A204.1 (cell line): ENCODE results near the gene EPB41L4A.
"Not testable (repeated sequence)": the region's sequence is repeated elsewhere in the genome, so short reads cannot be mapped to it uniquely, and the experiment has no call there.

ENCODE experiments used
- FAIRE-seq: peaks from 2 replicates; lab custom pipeline; 2012; peaks lifted over from hg19 to GRCh38; lab: Jason Lieb, UNC

The EPB41L4A gene, protein sequence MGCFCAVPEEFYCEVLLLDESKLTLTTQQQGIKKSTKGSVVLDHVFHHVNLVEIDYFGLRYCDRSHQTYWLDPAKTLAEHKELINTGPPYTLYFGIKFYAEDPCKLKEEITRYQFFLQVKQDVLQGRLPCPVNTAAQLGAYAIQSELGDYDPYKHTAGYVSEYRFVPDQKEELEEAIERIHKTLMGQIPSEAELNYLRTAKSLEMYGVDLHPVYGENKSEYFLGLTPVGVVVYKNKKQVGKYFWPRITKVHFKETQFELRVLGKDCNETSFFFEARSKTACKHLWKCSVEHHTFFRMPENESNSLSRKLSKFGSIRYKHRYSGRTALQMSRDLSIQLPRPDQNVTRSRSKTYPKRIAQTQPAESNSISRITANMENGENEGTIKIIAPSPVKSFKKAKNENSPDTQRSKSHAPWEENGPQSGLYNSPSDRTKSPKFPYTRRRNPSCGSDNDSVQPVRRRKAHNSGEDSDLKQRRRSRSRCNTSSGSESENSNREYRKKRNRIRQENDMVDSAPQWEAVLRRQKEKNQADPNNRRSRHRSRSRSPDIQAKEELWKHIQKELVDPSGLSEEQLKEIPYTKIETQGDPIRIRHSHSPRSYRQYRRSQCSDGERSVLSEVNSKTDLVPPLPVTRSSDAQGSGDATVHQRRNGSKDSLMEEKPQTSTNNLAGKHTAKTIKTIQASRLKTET

DNA sequence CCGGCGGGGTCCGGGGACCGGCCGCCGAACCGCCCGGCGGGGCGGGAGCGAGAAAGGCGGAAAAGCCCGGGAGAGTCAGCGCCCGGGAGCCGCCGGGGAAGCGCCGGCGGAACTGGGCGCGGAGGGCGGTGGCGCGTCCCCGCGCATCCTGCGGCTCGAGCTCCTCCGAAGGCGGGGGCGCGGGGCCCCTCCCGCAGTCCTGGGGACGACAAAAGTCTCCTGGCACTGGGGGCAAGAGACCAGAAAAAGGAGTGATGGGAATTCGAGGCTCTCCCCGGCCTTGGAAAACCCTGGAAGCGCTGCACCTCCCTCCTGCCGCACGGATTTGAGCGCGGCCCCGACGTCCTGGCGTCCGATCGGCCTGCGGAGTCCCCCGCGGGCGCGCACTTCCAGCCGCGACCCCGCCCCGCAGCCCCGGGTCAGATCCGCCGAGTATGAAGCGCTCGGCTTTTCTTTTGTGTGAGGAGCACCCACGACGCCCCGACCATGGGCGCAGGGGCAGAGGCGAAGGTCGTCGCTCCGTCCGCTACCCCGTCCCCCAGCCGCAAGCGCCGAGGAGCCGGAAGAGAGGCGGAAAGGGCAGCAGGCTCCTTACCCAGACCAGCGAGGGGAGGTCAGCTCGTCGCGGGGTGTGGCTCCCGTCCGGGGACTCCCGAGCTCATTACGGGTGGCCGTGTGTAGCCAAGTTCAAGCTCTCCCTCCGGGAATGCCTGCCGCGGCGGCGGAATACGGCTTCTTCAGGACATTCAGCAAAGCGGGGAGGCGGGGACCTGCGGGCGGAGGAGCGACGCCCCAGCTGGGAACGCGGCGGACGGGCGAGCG is at the start of gene EPB41L4A:
Gene EPB41L4A, minus strand, starts transcription at position 114 of the 822 bp plus-strand sequence. CDS start 238 bp downstream, outside the sequence.
- FAIRE-seq = no peak

DNA sequence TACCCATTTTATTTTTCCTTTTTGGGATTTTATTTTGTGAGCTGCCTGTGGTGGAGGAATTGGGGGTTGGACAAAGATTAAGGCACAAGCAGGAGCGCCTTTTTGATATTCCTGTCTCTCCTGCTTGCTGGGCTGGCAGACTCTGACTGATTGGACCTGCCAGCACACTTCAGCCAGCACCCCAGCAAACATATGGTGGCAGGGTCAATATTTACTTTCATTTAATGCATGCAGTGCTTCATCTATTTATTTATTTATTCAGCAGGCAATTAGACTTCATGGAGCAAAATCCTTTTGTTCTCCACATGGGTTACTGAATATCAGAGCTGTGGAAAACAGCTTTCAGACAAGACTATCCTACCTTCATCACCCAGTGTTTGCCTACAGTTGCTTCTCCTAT is 48.4 kb upstream of the EPB41L4A start:
- no peak for FAIRE-seq

DNA sequence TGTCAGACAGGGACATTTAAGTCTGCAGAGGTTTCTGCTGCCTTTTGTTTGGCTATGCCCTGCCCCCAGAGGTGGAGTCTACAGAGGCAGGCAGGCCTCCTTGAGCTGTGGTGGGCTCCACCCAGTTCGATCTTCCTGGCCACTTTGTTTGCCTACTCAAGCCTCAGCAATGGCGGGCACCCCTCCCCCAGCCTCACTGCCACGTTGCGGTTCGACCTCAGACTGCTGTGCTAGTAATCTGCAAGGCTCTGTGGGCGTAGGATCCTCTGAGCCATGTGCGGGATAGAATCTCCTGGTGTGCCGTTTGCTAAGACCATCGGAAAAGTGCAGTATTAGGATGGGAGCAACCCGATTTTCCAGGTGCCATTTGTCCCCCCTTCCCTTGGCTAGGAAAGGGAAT is 47.2 kb upstream of the EPB41L4A start:
- FAIRE-seq = not testable (repeated sequence)

DNA sequence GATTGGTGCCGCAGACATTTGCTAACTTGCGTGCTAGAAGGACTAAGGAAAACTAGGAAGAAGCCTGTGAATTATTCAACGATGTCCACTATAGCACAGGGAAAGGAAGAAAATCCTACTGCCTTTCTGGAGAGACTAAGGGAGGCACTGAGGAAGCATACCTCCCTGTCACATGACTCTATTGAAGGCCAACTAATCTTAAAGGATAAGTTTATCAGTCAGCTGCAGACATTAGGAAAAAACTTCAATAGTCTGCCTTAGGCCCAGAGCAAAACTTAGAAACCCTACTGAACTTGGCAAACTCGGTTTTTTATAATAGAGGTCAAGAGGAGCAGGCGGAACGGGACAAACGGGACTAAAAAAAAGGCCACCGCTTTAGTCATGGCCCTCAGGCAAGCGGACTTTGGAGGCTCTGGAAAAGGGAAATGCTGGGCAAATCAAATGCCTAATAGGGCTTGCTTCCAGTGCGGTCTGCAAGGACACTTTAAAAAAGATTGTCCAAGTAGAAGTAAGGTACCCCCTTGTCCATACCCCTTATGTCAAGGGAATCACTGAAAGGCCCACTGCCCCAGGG is 28.2 kb upstream of the EPB41L4A start:
- not testable (repeated sequence) for FAIRE-seq

DNA sequence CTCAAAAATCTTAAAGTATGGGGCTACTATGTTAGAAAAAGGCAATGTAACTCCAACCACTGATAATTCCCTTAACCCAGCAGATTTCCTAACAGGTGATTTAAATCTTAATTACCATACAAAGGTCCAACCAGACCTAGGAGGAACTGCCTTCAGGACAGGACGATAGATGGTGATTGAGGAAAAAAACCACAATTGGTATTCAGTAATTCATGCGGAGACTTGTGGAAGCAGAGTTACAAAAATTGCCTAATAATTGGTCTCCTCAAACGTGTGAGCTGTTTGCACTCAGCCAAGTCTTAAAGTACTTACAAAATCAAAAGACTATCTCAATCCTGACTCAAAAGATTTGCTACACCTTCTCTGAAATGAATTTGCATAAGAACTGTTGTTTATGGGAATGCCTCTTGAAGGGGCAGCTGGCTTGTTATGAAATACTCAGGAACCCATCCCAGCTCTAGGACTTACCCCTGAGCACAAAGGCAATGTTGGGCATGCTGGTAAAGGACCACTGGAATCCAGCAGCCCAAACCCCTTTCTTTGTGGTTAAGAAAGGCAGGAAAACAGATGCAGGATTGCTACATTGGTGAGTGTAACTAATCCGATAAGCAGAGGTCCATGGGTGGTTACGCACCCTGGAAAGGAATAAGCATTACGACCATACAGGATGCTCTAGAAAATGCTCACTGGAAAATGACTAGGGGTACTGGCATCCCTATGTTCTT is 26.7 kb upstream of the EPB41L4A start:
- FAIRE-seq = no peak

DNA sequence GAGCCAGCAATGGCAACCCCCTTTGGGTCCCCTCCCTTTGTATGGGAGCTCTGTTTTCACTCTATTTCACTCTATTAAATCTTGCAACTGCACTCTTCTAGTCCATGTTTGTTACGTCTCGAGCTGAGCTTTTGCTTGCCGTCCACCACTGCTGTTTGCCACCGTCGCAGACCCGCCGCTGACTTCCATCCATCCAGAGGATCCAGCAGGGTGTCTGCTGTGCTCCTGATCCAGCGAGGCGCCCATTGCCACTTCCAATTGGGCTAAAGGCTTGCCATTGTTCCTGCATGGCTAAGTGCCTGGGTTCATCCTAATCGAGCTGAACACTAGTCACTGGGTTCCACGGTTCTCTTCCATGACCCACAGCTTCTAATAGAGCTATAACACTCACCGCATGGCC is 24.9 kb upstream of the EPB41L4A start:
- not testable (repeated sequence) for FAIRE-seq

DNA sequence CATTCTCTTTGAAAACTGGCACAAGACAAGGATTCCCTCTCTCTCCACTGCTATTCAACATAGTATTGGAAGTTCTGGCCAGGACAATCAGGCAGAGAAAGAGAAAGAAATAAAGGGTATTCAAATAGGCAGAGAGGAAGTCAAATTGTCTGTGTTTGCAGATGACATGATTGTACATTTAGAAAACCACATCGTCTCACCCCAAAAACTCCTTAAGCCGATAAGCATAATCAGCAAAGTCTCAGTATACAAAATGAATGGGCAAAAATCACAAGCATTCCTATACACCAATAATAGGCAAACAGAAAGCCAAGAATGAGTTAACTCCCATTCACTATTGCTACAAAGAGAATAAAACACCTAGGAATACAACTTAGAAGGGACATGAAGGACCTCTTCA is 21.0 kb upstream of the EPB41L4A start:
- FAIRE-seq = no peak

DNA sequence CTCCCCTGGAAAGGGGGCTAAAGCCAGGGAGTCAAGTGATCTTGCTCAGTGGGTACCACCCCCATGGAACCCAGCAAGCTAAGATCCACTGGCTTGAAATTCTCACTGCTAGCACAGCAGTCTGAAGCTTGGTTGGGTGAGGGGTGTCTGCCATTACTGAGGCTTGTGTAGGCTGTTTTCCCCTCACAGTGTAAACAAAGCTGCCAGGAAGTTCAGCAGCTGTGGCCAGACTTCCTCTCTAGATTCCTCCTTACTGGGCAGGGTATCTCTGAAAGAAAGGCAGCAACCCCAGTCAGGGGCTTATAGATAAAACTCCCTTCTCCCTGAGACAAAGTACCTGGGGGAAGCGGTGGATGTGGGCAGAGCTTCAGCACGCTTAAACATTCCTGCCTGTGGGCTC is 17.1 kb upstream of the EPB41L4A start:
- FAIRE-seq = no peak

DNA sequence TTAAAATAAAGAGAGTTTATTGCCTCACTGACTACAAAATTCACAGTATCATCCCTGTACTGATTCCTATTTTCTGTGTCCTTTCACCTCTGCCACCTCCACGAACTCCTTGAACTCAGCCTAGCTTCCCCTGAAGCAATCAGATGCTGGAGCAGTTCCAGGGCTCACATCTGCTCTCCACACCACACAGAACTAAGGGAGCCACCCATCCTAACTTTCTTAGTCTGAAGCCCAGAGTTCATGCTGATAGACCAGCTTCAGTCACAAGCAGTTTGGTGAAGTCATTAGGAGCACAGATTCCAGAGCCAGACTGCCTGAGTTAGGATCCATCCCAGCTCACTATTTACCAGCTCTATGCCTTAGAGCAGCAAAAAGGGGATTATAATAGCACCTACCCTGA is 15.6 kb upstream of the EPB41L4A start:
- no peak for FAIRE-seq

DNA sequence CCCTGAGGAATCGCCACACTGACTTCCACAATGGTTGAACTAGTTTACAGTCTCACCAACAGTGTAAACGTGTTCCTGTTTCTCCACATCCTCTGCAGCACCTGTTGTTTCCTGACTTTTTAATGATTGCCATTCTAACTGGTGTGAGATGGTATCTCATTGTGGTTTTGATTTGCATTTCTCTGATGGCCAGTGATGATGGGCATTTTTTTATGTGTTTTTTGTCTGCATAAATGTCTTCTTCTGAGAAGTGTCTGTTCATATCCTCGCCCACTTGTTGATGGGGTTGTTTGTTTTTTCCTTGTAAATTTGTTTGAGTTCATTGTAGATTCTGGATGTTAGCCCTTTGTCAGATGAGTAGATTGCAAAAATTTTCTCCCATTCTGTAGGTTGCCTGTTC is 7.1 kb upstream of the EPB41L4A start:
- FAIRE-seq = not testable (repeated sequence)

DNA sequence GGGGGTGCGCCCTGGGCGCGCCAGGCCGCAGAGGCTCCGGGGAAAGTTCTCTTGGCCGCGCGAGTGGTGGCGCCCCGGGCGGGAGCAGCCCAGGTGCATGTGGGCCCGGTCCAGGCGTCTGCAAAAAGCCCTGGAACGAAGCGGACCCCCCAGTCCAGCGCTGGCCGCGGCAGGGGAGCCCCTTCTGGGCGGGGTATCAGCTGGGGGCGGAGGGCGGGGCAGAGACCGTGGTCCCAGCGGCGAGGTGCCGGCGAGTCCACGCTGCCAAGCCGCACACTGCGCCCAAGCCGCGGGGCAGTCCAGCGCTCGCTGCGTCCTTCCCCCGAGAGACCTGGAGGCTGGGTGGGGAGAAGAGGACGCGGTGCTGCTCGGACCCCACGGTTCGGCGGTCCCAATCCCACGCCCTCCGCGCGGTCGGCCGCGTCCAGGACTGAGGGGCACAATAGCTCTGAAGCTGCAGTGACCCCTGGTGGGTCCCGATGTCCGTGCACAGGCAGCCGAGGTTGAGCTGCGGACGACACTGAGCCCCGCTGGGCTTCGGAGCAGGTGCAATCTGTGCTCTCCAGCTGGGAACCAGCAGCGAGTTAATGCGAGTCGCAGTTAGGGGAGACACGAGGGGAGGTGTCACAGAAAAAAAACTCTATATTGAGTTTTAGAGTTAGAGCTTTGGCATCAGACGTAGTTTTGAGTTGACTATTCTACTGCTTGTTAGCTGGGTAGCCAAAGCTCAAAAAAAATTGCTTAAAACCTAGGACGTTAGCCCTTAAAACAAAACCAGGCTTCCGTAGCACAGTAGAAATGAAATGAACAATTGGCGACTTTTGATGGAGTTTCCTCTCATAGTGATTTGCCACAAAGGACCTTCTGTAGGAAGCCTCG is 1.1 kb upstream of the EPB41L4A start:
- FAIRE-seq = no peak

DNA sequence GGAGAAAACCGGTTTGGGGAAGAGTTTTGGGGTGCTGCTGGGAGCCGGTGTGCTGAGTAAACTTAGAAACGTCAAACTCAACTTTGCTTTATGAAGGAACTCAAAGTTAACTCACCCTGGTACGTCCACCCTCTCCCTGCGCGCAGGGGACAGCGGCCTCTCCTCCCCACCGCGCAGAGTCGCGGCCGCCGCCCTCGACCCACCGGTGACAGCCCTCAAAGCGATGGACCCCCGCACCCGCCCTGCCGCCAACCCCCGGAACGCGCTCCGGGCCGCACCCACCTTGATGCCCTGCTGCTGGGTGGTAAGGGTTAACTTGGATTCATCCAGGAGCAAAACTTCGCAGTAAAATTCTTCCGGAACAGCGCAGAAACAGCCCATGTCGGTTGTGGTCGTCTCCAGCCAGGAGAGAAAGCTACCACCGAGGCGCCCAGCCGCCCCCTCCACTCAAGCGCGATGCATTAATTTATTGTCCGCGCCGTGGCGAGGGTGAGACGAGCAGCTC is 366 bp downstream of the EPB41L4A start:
- no peak for FAIRE-seq

DNA sequence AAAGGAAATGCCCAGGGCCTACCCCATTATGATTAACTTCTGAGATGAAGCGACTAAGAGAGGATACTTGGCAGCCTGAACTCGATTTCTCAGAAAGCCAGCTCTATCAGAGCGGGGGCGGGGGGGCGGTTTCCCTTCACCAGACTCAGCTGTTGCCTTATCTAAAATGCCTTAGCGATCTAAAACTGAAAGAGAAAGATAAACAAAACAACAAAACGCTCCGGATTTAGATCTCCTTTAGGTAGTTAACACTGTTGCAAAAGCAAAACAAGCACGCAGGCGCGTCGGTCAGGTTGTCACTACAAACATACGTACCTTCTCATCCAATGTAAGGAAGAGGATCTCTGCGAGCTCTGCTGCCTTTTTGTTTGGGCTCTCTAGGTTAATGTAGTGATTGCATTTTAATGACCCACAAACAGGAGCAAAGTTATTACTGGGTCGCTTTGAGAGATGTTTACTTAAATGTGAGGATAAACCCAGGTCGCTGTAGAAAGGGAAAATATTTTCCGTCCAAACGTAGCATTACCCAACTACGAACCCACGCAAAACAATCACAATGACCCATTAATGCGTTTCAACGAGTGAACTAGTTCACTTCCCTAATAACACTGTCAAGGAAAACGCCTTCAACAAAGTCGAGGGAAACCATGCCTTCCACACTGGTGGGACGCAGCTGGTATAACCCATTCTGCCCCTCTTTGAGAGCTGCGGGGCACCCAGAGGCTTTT is 982 bp downstream of the EPB41L4A start:
- FAIRE-seq = no peak

DNA sequence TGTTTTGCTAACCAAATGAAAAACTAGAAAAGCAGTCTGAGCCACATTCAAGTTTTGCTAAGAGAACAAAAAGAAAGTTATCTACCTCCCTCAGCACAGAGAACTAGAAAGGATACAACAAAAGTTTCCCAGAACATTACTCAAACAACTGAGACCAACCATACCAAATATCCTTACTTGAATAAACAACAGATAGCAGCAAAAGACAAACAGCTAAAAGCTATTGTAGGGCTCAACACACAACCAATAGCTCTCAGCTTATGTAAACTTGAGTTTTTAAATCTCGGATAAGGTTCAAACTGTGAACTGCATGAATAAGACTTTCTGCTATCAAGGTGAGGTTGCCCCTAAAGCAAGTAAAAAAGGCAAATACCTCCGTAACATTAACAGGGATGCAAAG is 3.5 kb downstream of the EPB41L4A start:
- FAIRE-seq = no peak

DNA sequence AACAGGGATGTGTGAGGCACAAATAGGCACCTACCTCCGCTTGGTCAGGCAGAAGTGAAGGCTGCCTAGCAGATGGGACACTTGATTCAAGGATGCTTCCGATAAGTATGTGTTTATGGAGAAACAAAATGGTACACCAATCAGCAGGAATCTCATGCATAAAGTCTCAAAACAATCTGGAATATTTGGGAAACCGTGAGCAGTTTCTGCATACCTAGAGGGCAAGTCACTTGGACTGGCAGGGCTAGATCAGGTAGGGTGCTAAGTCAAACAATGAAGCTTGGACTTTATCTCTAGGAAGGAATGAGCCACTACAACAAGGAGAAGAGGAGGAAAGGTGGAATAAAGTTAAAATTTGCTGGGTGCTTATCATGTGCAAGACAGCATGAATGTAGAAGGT is 5.5 kb downstream of the EPB41L4A start:
- FAIRE-seq = no peak

DNA sequence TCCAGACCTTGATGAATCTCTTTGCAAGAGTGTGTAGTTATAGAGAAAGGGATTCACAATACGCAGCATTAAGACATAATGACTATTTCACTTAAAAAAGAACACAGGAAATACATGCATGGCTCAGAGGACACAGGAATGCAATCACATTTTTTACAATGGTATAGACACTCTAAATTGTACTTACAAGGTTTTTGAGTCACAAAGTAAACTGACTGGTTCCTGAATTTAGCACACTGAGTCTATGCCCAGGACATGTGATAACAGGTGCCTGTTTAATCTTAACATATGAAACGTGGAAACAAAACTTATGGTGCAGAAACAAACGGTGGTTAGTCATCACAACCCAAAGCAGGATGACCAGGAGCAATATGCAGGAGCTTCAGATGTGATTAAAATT is 6.7 kb downstream of the EPB41L4A start:
- no peak for FAIRE-seq

DNA sequence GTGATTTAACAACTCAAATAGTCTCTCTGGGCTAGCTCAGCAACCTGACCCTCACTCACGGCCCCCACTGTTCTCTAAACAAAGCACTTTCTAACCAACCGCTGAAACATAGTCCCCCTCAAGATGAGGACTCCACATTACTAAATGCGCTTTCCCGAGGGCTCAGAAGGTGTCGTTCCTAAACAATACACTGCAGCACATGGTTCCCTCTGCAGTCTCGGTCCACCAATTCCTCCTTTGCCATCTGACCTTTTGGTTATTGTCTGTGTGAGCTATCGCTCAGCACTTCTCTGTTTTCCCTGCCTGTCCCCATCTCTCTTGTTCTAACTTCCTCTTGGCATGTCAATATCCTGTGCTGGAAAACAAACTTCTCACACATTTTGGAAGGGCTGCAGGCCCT is 7.2 kb downstream of the EPB41L4A start:
- FAIRE-seq = no peak

DNA sequence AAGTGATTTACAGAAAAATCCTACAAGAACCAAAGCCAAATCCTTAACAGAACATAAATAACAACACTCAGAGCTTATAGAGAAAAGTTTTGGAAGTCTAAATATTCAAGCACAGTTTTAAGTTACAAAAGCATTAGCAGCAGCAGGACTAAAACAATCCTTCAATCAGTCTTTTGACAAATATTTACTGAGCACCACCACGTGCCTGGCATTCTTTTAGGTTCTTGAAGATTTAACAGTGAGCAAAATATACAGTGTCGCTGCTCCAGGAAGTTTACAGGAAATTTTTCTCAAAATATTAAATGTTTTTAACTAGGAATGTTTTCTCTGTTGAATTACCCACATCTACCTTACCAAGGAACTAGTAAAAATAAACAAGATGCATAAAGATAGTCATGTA is 11.4 kb downstream of the EPB41L4A start:
- no peak for FAIRE-seq

DNA sequence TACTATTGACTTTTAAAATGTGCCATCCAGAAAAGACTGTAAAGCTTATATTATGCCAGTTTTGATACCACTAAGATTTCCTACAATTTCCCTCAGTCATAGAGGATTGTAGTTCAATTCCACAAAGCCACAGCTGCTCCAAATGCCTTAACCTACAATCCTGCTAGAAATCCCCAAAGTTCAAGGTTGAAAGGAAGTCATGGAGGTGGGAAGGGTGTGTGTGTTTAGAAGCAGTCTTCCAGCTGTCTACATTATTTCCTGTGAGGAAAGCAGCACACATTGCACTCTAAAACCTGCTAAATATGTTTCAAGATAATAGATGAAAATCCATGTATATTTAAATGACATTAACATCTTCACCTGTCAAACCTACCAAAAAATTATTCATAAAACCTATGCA is 11.8 kb downstream of the EPB41L4A start:
- FAIRE-seq = no peak

DNA sequence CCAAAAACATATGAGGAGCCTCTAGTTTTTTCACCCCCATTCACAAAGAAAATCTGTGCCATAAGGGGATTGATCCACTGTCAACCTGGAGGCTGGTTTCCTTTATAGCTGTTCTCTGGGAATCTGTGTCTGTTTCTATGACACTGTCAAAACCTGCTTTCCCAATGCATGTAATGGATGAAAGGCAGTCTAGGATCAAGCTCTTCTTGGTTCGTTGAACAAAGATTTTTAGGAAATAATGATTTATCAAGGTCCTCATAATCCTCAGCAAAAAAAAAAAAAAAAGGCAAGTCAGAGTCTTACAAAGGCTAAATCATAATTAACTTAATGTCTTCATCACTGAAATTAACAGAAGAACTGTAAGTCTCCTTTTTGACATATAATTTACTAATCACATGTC is 16.0 kb downstream of the EPB41L4A start:
- FAIRE-seq = no peak
